Endothelial cell of umbilical vein (primary cell): ENCODE measurements around the gene NUDT8. TPM values are rescaled to one million over a fixed set of nuclear protein-coding genes. Genes with fewer than 3 reads are reported as not detected.

Experiments used
- BruUV-seq: library from RNA; stranded (reverse); fragments of 400-500 nt; replicated peaks from 2 replicates; lab custom pipeline; 2021; lab: Mats Ljungman, UMichigan
- CTCF ChIA-PET: fragments of 300-600, 350-600 bp; sonication (Branson Sonifier 250); formaldehyde crosslinking; loops from one replicate; lab custom pipeline; 2021; ENCODE audit warnings: antibody characterized with exemption, inconsistent platforms; lab: Charles Lee
- POLR2A ChIA-PET: fragments of 300-600, 350-600 bp; sonication (Branson Sonifier 250); formaldehyde crosslinking; loops from one replicate; lab custom pipeline; 2021; ENCODE audit warnings: antibody characterized with exemption, inconsistent platforms; lab: Charles Lee
- DNase-seq: peaks from one replicate; pipeline ENCODE4 v3.0.0-alpha.2; 2011; ENCODE audit warnings: low read depth, low spot score
- FAIRE-seq: peaks from 2 replicates; lab custom pipeline; 2011; peaks lifted over from hg19 to GRCh38; lab: Jason Lieb, UNC
- H2AFZ ChIP-seq: 2 replicates; pipeline ENCODE4 v1.6.0; 2012; ENCODE audit warnings: low read depth, low read length, control low read depth, inconsistent platforms
- H3K27ac ChIP-seq: 2 replicates; pipeline ENCODE4 v1.5.1; 2011; ENCODE audit warnings: low read depth, mild to moderate bottlenecking, control low read depth, low read length, moderate library complexity; ENCODE audit not compliant: insufficient read depth
- H3K27me3 ChIP-seq, 2 experiments: 2 replicates each; pipeline versions ENCODE4 v1.6.0 to v1.6.1; 2011; ENCODE audit warnings: low read length in 2 of 2, mixed read lengths in 1 of 2; ENCODE audit not compliant: control insufficient read depth in 2 of 2, insufficient read depth in 2 of 2
- H3K36me3 ChIP-seq, 2 experiments: 2 replicates in 1 of 2; 3 replicates in 1 of 2; pipeline ENCODE4 v1.5.1; 2011; ENCODE audit warnings: low read length in 2 of 2, mild to moderate bottlenecking in 1 of 2, moderate library complexity in 1 of 2; ENCODE audit not compliant: control insufficient read depth in 2 of 2, insufficient read depth in 2 of 2; ENCODE audit errors: extremely low read depth in 1 of 2
- H3K4me1 ChIP-seq: 3 replicates; pipeline ENCODE4 v1.5.1; 2011; ENCODE audit warnings: mild to moderate bottlenecking, low read length; ENCODE audit not compliant: control insufficient read depth, insufficient read depth; ENCODE audit errors: extremely low read depth
- H3K4me2 ChIP-seq: 2 replicates; pipeline ENCODE4 v1.6.1; 2011; ENCODE audit warnings: low read length, control low read depth, mixed read lengths; ENCODE audit not compliant: insufficient read depth
- H3K4me3 ChIP-seq, 3 experiments: fragments of 200-600 bp in 1 of 3; sonication (generic), shearing (Covaris generic) in 1 of 3; replicated peaks in 1 of 3; 2 replicates each; pipeline ENCODE4 v1.5.1; 2011 to 2016; ENCODE audit warnings: control low read depth in 3 of 3, low read length in 3 of 3, mild to moderate bottlenecking in 2 of 3, inconsistent platforms in 1 of 3, low read depth in 1 of 3, moderate library complexity in 1 of 3; ENCODE audit not compliant: insufficient read depth in 1 of 3
- H3K79me2 ChIP-seq: 2 replicates; pipeline ENCODE4 v1.6.0; 2012; ENCODE audit warnings: low read length, inconsistent platforms; ENCODE audit not compliant: control insufficient read depth, insufficient read depth
- H3K9ac ChIP-seq: replicated peaks from 2 replicates; pipeline ENCODE3; 2011; ENCODE audit warnings: low read length, control low read depth; ENCODE audit not compliant: insufficient read depth; ENCODE audit errors: extremely low read depth
- H3K9me1 ChIP-seq: replicated peaks from 3 replicates; pipeline ENCODE4 v1.6.0; 2011; ENCODE audit warnings: mild to moderate bottlenecking, low read length; ENCODE audit not compliant: control insufficient read depth, insufficient read depth; ENCODE audit errors: extremely low read depth
- H3K9me3 ChIP-seq: replicated peaks from 2 replicates; pipeline ENCODE4 v1.5.1; 2012; ENCODE audit warnings: low read length, inconsistent platforms; ENCODE audit not compliant: control insufficient read depth, insufficient read depth
- H4K20me1 ChIP-seq: replicated peaks from 2 replicates; pipeline ENCODE3; 2011; ENCODE audit warnings: mild to moderate bottlenecking, low read length; ENCODE audit not compliant: control insufficient read depth, insufficient read depth; ENCODE audit errors: extremely low read depth
- CTCF ChIP-seq, 2 donors: IDR thresholded peaks; 1 replicate in 1 of 2; 2 replicates in 1 of 2; pipeline ENCODE4 v1.5.1; 2011; ENCODE audit warnings: low read length in 2 of 2, mild to moderate bottlenecking in 2 of 2, moderate library complexity in 2 of 2, control low read depth in 1 of 2, inconsistent platforms in 1 of 2, low read depth in 1 of 2; ENCODE audit not compliant: insufficient read depth in 1 of 2; ENCODE audit errors: extremely low read depth in 1 of 2
- EZH2 ChIP-seq: IDR thresholded peaks from 2 replicates; pipeline ENCODE4 v1.6.1; 2012; ENCODE audit warnings: borderline replicate concordance, low read depth, mild to moderate bottlenecking, moderate library complexity, low read length, inconsistent platforms; ENCODE audit not compliant: severe bottlenecking
- MYC ChIP-seq: IDR thresholded peaks from one replicate; pipeline ENCODE4 v1.6.1; 2011; ENCODE audit warnings: mild to moderate bottlenecking, low read depth, low read length
- POLR2AphosphoS5 ChIP-seq: IDR thresholded peaks from 2 replicates; pipeline ENCODE4 v1.6.1; 2012; ENCODE audit warnings: low read depth, mild to moderate bottlenecking, control low read depth, low read length, moderate library complexity; ENCODE audit not compliant: insufficient read depth
- dilution Hi-C: fragments of 300-500 bp; cut with MboI; formaldehyde crosslinking; loops from one replicate; pipeline ENCODE4 v1.15.0; 2019; ENCODE audit warnings: low sequenced_read_pairs; ENCODE audit not compliant: extremely low pct_ligation_motif_present
- intact Hi-C: fragments of 100-400 bp; cut with micrococcal nuclease; formaldehyde crosslinking; loops from one replicate; pipeline ENCODE4 v1.10.0; 2022
- polyA plus RNA-seq, 4 experiments: library from polyadenylated mRNA; depleted of rRNA in 3 of 4; stranded (reverse) in 3 of 4; unstranded in 1 of 4; fragments of >200 nt; gene quantifications; 2 replicates each; pipeline versions ENCODE4 v1.2.1 to v1.2.3, GENCODE V29; 2011 to 2012; ENCODE audit warnings: missing spikeins in 1 of 4
- total RNA-seq: library from RNA; stranded (reverse); gene quantifications from 2 replicates; pipeline ENCODE4 v1.2.3, GENCODE V29; 2021
- TF ChIP-seq, protein P1 (sequence below): IDR thresholded peaks from 2 replicates; pipeline ENCODE4 v1.6.1; 2011; ENCODE audit not compliant: insufficient read depth, insufficient read length

The NUDT8 gene
- total and polyA plus RNA-seq, 2 donors (not counting 3 experiments of a cell fraction or from before 2014, with no cell fraction given) = 14.1 to 20.4 TPM

DNA sequence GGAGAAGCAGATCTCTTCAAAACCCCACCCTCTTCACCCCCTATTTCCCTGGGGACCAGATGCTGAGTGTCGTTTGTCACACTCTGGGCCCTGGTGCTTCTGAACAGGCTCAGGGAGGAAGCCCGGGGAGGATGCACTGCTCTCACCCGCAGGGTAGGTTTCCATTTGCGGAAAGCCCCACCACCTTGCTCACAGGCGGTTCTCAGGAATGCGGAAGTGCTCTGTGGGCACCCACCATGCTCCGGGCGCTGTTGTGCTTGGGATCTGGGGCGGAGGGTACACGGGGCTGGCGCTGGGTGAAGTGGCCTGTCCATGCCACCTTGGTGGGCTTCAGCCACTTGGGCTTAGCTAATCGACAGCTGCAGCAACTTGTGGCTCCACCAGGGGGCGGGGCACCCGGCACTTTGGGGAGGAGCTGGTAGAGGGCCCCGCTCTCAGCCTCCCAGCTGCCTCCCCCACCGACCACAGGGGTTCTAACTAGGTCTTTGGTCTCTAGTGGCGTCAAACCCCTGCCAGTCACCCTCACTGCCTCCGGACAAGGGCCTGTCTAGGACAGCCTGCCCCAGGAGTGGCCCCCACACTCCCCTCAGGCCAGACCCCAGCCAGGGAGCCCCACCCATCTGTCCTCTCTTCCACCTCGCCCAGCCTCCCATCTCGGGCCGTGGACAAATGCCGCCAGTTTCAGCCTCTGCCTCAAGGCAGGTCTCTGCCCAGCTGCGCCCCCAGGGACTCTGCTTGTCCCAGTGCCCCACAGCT lies 15.6 kb downstream of the NUDT8 start:
- H3K27me3 ChIP-seq = peaks cover 14 to 21% of the 10 kb centered on the region in 2 experiments
- H3K4me1 ChIP-seq = no peaks in the 10 kb centered on the region
- H3K79me2 ChIP-seq = no peaks in the 10 kb centered on the region
- CTCF ChIA-PET = interaction anchor here (0.6 to 6.8 kb wide), 19 partner anchors 10 to 163 kb away, joined by 3 to 98 read pairs (median 4); partner anchors contain the start of genes ACY3, GSTP1 and NUDT8
- no peak overlapping the region for H3K4me3 ChIP-seq
- intact Hi-C loops (no loop called here), dilution Hi-C loops (no loop called here)
- H4K20me1 ChIP-seq = no peaks in the 10 kb centered on the region
- no peak overlapping the region for H2AFZ ChIP-seq
- no peak overlapping the region for H3K4me2 ChIP-seq
- no peak for FAIRE-seq
- BruUV-seq = no TSS peak
- POLR2A ChIA-PET = no interaction called here
- H3K9ac ChIP-seq = no peak overlapping the region
- H3K9me3 ChIP-seq = no peaks in the 10 kb centered on the region
- H3K9me1 ChIP-seq = no peaks in the 10 kb centered on the region
- TF ChIP-seq CTCF (IDR thresholded peaks at IDR 0.05; ENCODE audit: extremely low read depth in 1 of 2, insufficient read depth in 1 of 2, low read depth in 1 of 2, low read length in 2 of 2) (peak; percentile 63 to 92), POLR2AphosphoS5 (peak; percentile 28), EZH2 (no peak), MYC (no peak)
- TF ChIP-seq, protein P1, sequence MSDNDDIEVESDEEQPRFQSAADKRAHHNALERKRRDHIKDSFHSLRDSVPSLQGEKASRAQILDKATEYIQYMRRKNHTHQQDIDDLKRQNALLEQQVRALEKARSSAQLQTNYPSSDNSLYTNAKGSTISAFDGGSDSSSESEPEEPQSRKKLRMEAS = no peak
- peaks cover 3 to 19% of the 10 kb centered on the region in 2 experiments for H3K36me3 ChIP-seq
- H3K27ac ChIP-seq = no peak overlapping the region
- DNase-seq = peak; percentile 25
